Upper lobe of left lung (tissue), 6 donors: ENCODE measurements around the gene COL23A1. TPM values are rescaled to one million over a fixed set of nuclear protein-coding genes. Genes with fewer than 3 reads are reported as not detected.

Experiments used
- ATAC-seq, 2 donors: fragments of 200-7000 bp; cut with Tn5 transposase; one replicate each; pipeline ENCODE4 v1.9.1; 2022; ENCODE audit warnings: mild to moderate bottlenecking in 2 of 2, moderate library complexity in 2 of 2; ENCODE audit not compliant: low FRiP score in 2 of 2
- DNase-seq, 2 donors: peaks; one replicate each; pipeline ENCODE4 v3.0.0-alpha.2; 2019 to 2020
- H3K27ac ChIP-seq, 4 donors: fragments of 200-600 bp; sonication (generic); one replicate each; pipeline ENCODE4 v1.5.1; 2016 to 2019
- H3K27me3 ChIP-seq, 4 donors: fragments of 200-600 bp; sonication (generic); one replicate each; pipeline ENCODE4 v1.5.1; 2017 to 2019
- H3K36me3 ChIP-seq, 4 donors: fragments of 200-600 bp; sonication (generic); one replicate each; pipeline ENCODE4 v1.5.1; 2016 to 2019
- H3K4me1 ChIP-seq, 4 donors: fragments of 200-600 bp; sonication (generic); one replicate each; pipeline ENCODE4 v1.5.1; 2018 to 2019
- H3K4me3 ChIP-seq, 4 donors: fragments of 200-600 bp; sonication (generic); one replicate each; pipeline ENCODE4 v1.5.1; 2017 to 2019; ENCODE audit warnings: mild to moderate bottlenecking in 2 of 4, moderate library complexity in 1 of 4
- H3K9me3 ChIP-seq, 4 donors: fragments of 200-600 bp; sonication (generic); one replicate each; pipeline ENCODE4 v1.5.1; 2018 to 2019
- EP300 ChIP-seq, 4 donors: sonication (generic); formaldehyde crosslinking; IDR thresholded peaks; one replicate each; pipeline ENCODE4 v1.5.1; 2017; ENCODE audit warnings: antibody characterized with exemption in 4 of 4, control low read depth in 2 of 4
- POLR2A ChIP-seq, 4 donors: fragments of 450-650 bp; IDR thresholded peaks; one replicate each; pipeline ENCODE4 v1.5.1; 2016 to 2017; ENCODE audit warnings: antibody characterized with exemption in 4 of 4, mild to moderate bottlenecking in 2 of 4
- POLR2AphosphoS5 ChIP-seq, 2 donors: sonication (generic); formaldehyde crosslinking; IDR thresholded peaks; one replicate each; pipeline ENCODE4 v1.5.1; 2017; ENCODE audit warnings: antibody characterized with exemption in 2 of 2
- WGBS, 2 donors: methylation state at CpG; one replicate each; pipeline ENCODE4 v1.1.5; 2017 to 2018; 5-methylcytosine and 5-hydroxymethylcytosine counted together
- total RNA-seq, 6 donors: library from RNA; depleted of rRNA in 4 of 6; stranded (reverse); fragments of >200 nt in 4 of 6; gene quantifications; one replicate each; pipeline versions ENCODE4 v1.1.0 to v1.2.1, GENCODE V29; 2016 to 2021
- TF ChIP-seq, protein P1 (sequence below), 6 experiments: fragments of 450-650 bp in 4 of 6; fragments of 200-600 bp in 2 of 6; sonication (generic) in 2 of 6; IDR thresholded peaks; one replicate each; pipeline ENCODE4 v1.5.1; 2016 to 2019; ENCODE audit warnings: antibody characterized with exemption in 6 of 6
- donor health status: DM: no; HTN: no; CAD: no; lungs with moderate emphysema.
- donor health status: DM: no; HTN: yes; CAD: no; lungs with severe emphysema.

COL23A1 gene
- total RNA-seq, 6 donors from 2014 or later, result 0.61 to 3.1 (median 1.5) TPM

DNA sequence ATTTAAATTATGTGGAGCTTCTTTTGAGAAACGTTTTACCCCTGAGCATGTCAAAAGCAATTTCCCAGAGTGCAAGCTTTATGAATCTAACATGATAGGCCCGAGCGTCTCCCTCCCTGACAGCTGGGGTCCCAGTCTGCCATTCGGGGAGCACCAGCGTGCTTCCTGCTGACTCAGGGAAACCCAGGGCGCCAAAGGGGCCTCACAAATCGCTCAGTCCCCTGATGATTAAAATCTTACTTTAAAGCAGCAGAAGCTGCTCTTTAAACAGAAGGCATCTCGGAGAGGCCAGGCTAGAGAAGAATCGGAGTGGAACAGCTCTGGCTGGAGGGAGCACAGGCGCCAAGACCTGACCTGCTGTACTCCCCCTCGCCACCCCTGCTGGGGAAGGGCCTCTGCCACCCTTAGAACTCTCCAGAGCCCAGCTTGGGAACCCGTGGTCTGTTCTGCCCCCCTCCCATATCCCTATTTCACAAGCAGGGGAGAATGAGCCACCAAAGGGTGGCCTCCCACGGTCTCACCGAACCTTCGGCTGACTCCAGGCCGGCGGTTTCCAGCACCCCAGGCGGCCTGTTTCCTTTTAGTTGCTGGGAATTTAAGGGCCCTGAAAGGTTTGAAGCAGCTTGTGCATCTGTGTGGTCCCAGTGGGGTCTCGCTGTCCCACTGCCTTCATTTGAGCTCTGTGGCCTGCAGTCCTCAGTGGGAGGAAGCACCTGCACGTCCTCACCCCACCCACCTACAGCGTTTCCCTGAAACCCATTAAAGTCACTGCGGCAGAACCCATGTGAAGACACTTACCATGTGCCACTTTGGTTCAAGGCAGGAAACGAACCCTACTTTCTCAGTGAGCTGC is 147.6 kb downstream of the COL23A1 start:
- H3K4me3 ChIP-seq, result no peak overlapping the region
- no peak for ATAC-seq
- DNase-seq, result no peak
- H3K9me3 ChIP-seq, result no peaks in the 10 kb centered on the region
- no peak overlapping the region for H3K27ac ChIP-seq
- no peaks in the 10 kb centered on the region for H3K4me1 ChIP-seq
- 59 to 65% methylated on average over 23 of the region's 23 CpGs for WGBS, 2 donors
- H3K27me3 ChIP-seq, result no peaks in the 10 kb centered on the region
- no peak for TF ChIP-seq POLR2AphosphoS5 (IDR thresholded peaks at IDR 0.05)
- no peak for TF ChIP-seq POLR2A (IDR thresholded peaks at IDR 0.05)
- TF ChIP-seq, protein P1, sequence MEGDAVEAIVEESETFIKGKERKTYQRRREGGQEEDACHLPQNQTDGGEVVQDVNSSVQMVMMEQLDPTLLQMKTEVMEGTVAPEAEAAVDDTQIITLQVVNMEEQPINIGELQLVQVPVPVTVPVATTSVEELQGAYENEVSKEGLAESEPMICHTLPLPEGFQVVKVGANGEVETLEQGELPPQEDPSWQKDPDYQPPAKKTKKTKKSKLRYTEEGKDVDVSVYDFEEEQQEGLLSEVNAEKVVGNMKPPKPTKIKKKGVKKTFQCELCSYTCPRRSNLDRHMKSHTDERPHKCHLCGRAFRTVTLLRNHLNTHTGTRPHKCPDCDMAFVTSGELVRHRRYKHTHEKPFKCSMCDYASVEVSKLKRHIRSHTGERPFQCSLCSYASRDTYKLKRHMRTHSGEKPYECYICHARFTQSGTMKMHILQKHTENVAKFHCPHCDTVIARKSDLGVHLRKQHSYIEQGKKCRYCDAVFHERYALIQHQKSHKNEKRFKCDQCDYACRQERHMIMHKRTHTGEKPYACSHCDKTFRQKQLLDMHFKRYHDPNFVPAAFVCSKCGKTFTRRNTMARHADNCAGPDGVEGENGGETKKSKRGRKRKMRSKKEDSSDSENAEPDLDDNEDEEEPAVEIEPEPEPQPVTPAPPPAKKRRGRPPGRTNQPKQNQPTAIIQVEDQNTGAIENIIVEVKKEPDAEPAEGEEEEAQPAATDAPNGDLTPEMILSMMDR (IDR thresholded peaks at IDR 0.05), result no peak
- TF ChIP-seq EP300 (IDR thresholded peaks at IDR 0.05), result no peak
- no peaks in the 10 kb centered on the region for H3K36me3 ChIP-seq

DNA sequence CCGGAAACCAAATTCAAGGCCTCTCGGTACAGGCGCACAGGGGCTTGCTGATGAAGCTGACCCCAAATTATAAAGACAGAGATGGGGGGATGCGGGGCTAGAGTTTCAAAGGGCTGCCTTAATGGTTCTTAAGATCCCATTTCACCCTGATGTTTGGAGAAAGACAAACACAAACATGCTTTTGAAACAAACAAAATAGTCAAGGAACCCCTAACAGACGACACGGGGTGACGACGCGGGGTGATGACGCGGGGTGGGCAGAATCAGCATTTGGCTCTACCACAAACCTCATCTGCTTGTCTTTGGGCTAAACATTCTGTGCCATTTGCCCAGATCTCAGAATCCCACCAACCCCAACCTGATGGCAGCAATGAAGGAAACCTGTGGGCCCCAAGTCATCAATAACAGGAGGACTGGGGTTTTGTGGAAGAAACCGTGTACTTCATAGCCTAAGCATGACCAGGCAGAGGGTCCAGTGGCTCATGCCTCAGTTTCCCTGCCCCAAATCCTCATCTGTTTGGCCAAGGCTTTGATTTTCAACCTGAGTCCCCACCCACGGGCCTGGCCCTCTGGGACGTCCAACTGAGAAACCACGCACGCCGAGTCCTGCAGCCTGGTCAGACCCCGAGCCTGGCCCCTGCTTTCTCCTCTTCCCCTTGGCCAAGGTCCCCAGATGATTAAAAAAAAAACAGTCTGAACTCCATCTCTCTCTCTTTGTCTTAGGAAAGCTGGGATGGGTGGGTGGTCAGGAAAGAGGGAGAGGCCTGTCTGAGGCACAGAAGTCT is 148.5 kb downstream of the COL23A1 start:
- DNase-seq, result no peak
- WGBS, 2 donors, result 94% methylated on average over 18 of the region's 18 CpGs

DNA sequence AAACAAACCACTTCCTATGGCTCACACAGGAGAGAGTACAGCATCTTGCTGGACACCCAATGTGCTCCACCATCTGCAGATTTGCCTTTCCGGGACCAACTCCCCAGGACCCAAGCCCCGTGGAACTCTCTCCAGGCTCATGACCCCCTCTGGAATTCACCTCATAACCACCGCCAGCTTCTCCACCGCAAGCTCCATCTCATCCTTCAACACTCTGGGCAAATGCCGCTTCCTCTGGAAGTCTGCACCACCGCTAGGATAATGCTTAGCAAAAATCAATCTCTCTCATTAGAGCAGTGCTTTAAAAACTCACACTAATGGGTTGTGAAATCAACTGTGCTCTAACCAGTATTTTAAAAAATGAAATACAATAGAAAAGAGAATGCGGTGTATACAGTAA is 150.0 kb downstream of the COL23A1 start:
- DNase-seq (no peak), ATAC-seq (no peak)
- WGBS, 2 donors, result 66 to 85% methylated on average over 7 of the region's 7 CpGs
- no peak overlapping the region for H3K27ac ChIP-seq
- H3K4me3 ChIP-seq, result no peak overlapping the region
- H3K27me3 ChIP-seq, result no peaks in the 10 kb centered on the region
- no peaks in the 10 kb centered on the region for H3K9me3 ChIP-seq
- H3K4me1 ChIP-seq, result peaks cover 0 to 3% (median 0%) of the 10 kb centered on the region in 4 donors
- no peaks in the 10 kb centered on the region for H3K36me3 ChIP-seq
- TF ChIP-seq, protein P1 (IDR thresholded peaks at IDR 0.05), result no peak
- TF ChIP-seq POLR2A (IDR thresholded peaks at IDR 0.05), result no peak
- no peak for TF ChIP-seq EP300 (IDR thresholded peaks at IDR 0.05)
- no peak for TF ChIP-seq POLR2AphosphoS5 (IDR thresholded peaks at IDR 0.05)

More for the DNA sequence above, 148.5 kb downstream of the COL23A1 start:
- Histone ChIP-seq H3K36me3 (no peaks in the 10 kb centered on the region), H3K4me3 (no peak overlapping the region), H3K27ac (no peak overlapping the region), H3K4me1 (no peaks in the 10 kb centered on the region), H3K9me3 (no peaks in the 10 kb centered on the region), H3K27me3 (no peaks in the 10 kb centered on the region)
- TF ChIP-seq, protein P1 (IDR thresholded peaks at IDR 0.05), result no peak
- TF ChIP-seq POLR2AphosphoS5 (IDR thresholded peaks at IDR 0.05) (no peak), POLR2A (IDR thresholded peaks at IDR 0.05) (no peak), EP300 (IDR thresholded peaks at IDR 0.05) (no peak)
- ATAC-seq, result no peak

DNA sequence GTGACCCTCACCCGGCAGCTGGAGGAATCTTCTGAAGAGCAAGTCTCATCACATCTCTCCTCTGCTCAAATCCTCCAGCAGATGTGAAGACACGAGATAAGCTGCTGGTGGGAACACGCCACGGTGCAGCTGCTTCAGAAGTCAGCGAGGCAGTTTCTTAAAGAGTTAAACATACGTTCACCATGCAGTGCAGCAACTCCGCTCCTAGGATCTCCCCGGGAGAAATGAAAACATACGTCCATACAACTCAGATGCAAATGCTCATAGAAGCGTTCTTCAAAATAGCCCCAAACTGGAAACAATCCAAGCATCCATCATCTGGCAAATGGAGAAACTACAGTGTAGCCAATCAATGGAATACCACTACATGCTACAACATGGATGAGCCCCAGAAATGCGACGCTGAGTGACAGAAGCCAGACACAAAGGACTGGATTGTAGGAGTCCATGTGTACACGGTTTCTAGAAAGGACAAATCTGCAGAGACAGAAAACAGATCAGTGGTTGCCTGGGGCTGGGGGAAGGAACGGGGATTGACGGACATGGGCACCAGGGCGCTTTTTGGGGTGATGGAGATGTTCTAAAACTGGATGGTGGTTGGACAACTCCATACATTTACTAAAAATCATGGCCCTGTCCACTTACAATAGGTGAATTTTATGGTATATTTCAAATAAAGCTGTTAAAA is 150.6 kb downstream of the COL23A1 start:
- no peak for TF ChIP-seq POLR2A (IDR thresholded peaks at IDR 0.05)
- TF ChIP-seq, protein P1 (IDR thresholded peaks at IDR 0.05), result no peak
- TF ChIP-seq POLR2AphosphoS5 (IDR thresholded peaks at IDR 0.05), result no peak
- no peak for TF ChIP-seq EP300 (IDR thresholded peaks at IDR 0.05)
- ATAC-seq, result no peak
- DNase-seq, result no peak
- H3K27me3 ChIP-seq, result no peaks in the 10 kb centered on the region
- WGBS, 2 donors, result 82% methylated on average over 16 of the region's 16 CpGs
- H3K9me3 ChIP-seq, result no peaks in the 10 kb centered on the region
- H3K4me3 ChIP-seq, result no peak overlapping the region
- H3K4me1 ChIP-seq, result peaks cover 0 to 5% (median 0%) of the 10 kb centered on the region in 4 donors
- H3K36me3 ChIP-seq, result no peaks in the 10 kb centered on the region
- no peak overlapping the region for H3K27ac ChIP-seq
